ENCODE results near the gene DCAF10.
"Not testable (repeated sequence)": the region's sequence is repeated elsewhere in the genome, so short reads cannot be mapped to it uniquely, and the experiment has no call there.

The DCAF10 gene, protein sequence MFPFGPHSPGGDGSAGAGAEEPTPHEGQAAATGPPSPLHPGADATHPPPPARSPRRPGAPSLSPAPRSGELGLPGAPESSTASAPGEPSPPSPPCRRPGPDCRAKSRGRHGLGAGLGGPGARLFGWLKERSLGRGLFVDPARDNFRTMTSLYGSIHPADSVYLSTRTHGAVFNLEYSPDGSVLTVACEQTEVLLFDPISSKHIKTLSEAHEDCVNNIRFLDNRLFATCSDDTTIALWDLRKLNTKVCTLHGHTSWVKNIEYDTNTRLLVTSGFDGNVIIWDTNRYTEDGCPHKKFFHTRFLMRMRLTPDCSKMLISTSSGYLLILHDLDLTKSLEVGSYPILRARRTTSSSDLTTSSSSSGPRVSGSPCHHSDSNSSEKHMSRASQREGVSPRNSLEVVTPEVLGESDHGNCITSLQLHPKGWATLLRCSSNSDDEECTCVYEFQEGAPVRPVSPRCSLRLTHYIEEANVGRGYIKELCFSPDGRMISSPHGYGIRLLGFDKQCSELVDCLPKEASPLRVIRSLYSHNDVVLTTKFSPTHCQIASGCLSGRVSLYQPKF

DNA sequence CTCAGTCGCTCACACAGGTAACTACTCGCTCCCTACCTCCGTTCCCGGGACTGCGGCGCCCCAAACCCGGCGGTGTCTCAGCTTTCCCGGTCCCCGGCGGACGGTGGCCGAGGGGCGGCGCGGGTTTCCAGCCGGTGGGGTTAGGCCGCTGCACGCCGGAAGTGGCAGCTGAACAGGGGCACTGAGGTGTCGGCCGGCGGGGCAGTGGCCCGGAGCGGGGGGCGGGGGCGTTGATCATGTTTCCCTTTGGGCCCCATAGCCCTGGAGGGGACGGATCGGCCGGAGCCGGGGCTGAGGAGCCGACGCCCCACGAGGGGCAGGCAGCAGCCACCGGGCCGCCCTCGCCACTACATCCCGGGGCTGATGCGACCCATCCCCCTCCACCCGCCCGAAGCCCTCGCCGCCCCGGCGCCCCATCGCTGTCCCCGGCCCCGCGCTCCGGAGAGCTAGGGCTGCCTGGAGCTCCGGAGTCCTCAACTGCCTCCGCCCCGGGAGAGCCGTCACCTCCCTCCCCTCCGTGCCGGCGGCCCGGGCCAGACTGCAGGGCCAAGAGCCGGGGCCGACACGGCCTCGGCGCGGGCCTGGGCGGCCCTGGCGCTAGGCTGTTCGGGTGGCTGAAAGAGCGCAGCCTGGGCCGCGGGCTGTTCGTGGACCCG, at the start of gene DCAF10:
DCAF10 (plus strand) TSS at position 167 of the 656 bp plus-strand sequence; CDS start at position 237, 70 bp downstream.
- peak; percentile 67 for DNase-seq

DNA sequence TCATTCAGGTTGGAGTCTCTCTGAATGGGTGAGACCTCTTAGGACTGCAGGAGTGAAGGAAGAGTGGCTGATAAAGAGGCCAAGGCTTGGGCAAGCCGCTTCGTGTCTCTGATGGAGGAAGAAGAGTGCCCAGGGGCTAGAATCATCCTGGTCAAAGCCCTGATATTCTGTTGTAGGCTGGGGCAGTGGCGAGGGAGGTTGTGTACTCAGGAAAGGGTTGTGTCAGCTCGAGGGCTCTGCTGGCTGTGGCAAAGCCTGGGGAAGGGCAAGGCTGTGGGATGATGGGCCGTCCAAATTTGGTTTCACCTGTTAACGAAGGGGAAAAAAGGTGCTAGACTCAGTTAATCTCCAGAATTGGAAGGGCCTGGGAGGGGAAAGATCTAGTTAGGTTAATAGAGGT, 49.4 kb upstream of the DCAF10 start:
- no peak for DNase-seq

DNA sequence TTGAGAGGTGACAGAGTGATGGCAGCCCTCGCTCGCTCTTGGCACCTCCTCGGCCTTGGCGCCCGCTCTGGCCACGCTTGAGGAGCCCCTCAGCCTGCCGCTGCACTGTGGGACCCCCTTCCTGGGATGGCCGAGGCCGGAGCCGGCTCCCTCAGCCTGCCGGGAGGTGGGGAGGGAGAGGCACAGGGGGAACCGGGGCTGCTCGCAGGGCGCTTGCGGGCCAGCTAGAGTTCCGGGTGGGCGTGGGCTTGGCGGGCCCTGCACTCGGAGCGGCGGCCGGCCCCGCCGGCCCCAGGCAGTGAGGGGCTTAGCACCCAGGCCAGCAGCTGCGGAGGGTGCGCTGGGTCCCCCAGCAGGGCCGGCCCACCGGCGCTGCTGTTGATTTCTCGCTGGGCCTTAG, 48.9 kb upstream of the DCAF10 start:
- not testable (repeated sequence) for DNase-seq

DNA sequence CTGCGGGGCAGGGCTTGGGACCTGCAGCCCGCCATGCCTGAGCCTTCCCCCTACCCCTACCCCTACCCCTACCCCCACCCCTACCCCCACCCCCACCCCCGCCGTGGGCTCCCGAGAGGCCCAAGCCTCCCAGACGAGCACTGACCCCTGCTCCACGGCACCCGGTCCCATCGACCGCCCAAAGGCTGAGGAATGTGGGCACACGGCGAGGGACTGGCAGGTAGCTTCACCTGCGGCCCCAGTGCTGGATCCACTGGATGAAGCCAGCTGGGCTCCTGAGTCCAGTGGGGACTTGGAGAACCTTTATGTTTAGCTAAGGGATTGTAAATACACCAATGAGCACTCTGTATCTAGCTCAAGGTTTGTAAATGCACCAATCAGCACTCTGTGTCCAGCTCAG, 48.5 kb upstream of the DCAF10 start:
- not testable (repeated sequence) for DNase-seq

DNA sequence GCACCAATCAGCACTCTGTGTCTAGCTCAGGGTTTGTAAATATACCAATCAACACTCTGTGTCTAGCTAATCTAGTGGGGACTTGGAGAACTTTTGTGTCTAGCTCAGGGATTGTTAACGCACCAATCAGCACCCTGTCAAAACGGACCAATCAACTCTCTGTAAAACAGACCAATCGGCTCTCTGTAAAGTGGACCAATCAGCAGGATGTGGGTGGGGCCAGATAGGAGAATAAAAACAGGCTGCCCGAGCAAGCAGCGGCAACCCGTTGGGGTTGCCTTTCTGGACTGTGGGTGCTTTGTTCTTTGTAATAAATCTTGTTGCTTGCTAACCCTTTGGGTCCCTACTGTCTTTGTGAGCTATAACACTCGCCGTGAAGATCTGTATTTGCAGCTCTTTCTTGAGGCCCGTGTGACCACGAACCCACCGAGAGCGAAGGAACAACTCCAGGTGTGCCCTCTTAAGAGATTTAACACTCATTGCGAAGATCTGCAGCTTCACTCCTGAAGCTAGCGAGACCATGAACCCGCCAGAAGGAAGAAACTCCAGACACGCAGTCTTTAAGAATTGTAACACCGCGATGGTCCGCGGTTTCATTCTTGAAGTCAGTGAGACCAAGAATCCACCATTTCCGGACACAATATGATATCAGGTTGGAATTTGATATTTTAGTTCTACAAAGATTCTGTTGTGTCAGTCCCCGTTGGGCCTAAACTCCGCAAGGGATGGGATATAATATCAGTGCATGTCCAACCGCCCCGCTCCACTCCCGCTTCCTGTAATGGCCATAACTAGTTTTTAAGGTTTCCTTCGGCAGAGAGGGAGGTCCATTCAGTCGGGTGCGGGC, 47.7 kb upstream of the DCAF10 start:
- no peak for DNase-seq

DNA sequence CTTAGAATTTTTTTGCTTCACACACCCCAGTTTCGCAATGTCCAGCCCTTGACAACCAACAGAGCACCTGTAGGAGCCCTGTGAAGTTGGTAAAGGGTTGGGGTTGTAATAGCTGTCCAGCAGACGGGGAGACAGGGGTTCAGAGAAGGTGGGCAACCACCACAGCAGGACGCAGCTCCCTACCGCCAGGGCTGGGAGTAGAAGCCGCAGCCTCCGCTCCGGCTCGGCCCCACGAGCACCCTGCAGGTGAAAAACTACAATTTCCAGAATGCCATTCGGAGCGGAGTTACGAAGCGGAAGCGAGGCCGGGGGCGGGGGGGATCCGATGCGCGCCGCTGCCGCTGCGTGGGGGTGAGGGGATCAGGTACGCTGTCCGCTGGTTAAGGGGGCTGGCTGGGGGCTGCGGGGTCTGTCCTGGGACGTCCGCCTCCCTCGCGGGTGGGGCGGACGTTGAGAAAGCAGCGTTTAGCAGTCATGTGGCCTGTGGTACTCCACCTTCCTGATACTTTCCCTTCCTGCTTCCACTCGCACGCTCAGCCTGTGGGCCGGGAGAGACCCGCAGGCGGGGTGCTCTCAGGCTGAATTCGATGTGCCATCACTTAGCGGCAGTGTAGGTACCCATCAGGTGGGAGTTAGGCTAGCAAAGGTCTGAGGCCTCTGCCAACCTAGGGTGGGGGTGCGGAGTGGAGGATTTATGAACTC, 47.0 kb upstream of the DCAF10 start, which contains the start of gene TRMT10B:
TRMT10B (plus strand) TSS at position 317 of the 702 bp plus-strand sequence. CDS start 8,127 bp downstream, outside the sequence.
- DNase-seq = peak; percentile 19

DNA sequence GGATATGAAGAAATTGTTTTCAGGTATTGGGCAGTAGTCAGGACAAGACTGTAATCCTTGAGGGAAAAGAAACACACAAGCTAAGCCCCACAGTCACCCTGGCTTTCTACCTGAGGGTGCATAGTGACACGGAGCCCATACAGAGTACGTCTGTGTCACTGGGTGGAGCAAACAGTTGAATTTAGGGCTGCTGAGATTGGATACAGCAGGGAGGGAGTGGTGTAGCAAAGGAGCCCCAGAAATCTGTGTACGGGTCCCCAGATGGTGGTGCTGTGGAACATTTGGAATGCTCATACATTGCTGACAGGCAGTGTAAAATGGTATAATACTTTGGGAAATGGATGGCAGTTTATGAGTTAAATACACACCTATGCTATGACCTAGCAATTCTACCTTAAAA, 41.9 kb upstream of the DCAF10 start:
- DNase-seq = no peak

DNA sequence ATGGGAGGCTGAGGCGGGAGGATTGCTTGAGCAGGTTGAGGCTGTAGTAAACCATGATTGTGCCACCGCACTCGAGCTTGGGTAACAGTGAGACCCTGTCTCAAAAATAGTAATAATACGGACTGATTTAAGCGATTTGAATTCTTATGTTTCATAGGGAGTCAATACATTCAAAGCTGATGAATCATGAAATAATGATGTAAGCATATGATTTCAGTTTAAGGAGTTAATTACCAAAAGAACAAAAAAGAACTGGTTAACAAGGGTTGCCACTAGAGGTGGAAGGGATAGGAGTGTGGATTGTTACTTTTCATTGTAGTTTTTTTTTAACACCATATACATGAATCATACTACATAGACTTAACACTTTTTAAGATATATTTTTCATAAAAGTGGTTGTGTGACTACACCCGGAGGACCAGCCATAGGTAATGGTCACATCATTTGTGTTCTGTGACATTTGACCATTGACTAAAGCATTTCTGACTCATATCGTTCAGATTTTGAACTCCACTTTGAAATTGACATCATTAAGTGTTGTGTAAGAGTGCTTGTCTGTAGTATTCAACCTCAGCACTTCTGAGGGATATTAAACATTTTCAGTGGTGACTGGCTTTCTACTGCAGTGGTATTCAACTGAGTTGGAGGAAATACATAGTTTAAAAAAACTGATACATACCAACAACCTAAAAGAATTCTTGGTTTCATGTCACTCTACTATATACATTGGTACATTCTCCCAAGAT, 40.0 kb upstream of the DCAF10 start:
- no peak for DNase-seq

DNA sequence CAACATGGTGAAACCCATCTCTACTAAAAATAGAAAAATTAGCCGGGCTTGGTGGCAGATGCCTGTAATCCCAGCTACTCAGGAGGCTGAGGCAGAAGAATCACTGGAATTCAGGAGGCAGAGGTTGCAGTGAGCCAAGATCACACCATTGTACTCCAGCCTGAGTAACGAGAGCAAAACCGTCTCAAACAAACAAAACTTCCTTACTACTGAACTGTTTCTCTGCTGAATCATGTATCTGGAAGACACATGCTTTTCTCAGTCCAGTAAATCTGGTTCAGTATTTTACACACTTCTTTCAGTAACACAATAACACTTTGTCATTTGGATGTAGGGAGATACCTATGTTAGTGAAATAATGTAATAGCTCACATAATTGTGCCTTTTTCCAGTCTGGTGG, 39.1 kb upstream of the DCAF10 start:
- DNase-seq = no peak

DNA sequence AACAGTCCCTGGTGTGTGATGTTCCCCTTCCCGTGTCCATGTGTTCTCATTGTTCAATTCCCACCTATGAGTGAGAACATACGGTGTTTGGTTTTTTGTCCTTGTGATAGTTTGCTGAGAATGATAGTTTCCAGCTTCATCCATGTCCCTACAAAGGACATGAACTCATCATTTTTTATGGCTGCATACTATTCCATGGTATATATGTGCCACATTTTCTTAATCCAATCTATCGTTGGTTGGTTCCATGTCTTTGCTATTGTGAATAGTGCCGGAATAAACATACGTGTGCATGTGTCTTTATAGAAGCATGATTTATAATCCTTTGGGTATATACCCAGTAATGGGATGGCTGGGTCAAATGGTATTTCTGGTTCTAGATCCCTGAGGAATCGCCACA, 35.3 kb upstream of the DCAF10 start:
- not testable (repeated sequence) for DNase-seq

DNA sequence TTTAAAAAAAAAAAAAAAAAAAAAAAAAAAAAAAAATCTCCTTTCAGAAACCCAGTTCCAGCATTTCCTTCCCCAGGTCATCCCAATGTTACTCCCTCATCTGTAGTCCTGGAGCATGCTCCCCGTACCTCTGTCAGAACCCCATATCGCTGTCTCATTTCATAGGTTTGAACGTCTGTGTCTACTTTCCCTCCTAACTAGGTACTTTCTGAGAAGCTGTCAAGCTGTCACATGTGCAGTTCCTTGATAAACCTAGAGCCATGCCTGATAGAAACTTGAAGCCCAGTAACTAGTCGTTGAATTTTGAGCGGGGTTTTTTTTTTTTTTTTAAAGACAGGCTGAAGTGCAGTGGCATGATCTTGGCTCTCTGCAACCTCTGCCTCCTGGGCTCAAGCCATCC, 31.3 kb upstream of the DCAF10 start:
- no peak for DNase-seq

DNA sequence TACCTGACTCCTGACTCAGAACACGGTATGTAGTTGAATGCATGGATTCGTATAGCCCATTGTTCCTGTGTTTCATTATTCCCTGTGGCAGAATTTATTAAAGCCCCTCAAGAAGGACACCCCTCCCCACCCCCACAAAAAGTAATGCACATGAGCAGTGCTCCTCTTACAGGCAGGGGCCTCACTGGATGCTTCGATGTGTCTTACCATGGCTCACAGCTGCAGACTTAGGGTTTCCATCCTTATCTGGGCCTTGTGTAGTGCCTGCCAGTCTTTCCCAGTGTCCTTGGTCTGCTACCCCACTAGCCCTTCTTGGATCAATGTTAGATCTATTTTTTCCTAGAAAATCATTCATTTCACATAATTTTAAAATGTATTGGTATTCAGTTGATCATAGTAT, 30.6 kb upstream of the DCAF10 start:
- DNase-seq = no peak

DNA sequence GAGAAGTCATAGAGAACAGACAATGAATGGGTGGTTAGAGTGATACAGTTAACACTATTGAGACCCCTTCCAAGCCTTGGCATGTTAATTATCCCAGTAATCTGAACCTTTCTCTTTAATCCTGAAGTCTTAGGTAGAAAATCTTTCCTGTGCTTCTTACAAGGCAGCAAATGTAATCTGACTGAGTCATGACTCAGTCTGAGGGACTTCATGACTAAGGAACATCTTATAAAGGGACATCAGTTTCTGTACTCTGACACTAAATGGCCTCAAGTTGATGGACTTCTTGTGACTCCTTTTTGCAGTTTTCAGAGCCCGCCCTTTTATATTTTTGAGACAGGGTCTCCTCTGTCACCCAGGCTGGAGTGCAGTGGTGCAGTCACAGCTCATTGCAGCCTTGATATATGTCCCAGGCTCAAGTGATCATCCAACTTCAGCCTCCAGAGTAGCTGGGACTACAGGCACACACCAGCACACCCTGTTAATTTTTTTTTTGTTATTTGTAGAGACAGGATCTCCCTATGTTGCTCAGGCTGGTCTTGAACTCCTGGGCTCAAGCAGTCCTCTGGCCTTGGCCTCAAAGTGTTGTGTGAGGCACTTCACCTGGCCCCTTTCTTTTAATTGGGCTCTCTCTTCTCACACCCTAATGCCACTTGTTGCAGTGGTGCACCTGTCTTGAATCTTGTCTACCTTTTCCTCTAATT, 25.2 kb upstream of the DCAF10 start:
- DNase-seq = no peak

DNA sequence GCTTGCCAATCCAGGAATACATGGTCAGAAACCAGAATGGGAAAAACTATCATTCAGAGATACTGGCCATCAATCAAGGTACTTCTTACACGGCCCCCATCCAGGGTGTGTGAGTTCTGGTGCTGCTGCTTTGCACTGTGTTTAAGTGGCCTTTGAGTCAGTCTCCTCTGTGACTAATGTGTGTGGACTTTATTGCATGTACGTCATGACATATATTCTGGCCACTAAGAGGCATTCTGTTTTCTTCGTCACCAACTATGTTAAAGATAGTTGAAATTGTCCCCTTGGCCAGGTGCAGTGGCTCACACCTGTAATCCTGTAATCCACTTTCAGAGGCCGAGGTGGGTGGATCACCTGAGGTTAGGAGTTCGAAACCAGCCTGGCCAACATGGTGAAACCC, 24.3 kb upstream of the DCAF10 start:
- DNase-seq = no peak

DNA sequence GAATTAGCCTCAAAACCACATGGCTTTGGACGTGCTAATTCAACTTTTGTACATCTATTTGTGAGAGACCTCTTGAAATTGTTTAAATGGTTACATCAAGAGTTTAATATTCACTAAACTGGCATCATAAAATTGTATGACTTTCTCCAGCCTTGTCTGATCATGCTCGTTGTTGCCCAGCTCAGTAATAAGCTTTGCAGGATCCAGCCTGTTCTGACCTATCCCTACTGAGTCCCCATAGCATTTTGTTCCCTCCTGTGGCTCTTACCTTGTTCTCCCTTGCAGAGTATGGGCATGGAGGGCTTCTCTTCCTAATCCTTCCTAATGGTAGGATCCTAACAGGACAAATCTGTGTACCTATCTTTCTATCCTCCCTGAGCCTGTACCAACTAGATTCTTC, 22.1 kb upstream of the DCAF10 start:
- no peak for DNase-seq

DNA sequence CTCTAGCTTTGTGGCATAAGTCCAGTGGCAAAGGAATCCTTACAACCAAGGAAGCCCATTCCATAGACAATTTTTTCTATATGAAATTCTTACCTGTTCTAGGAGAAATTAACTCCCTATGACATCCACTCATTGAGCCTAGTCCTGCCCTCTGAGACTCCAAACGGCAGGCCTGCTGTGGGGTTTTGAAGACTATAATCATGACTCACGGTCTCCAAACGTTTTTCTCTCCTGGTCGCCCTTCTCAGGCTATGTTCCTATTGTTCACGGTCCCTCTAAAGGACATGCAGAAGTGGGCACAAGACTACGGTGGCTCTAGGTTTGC, 16.3 kb upstream of the DCAF10 start:
- DNase-seq = no peak

DNA sequence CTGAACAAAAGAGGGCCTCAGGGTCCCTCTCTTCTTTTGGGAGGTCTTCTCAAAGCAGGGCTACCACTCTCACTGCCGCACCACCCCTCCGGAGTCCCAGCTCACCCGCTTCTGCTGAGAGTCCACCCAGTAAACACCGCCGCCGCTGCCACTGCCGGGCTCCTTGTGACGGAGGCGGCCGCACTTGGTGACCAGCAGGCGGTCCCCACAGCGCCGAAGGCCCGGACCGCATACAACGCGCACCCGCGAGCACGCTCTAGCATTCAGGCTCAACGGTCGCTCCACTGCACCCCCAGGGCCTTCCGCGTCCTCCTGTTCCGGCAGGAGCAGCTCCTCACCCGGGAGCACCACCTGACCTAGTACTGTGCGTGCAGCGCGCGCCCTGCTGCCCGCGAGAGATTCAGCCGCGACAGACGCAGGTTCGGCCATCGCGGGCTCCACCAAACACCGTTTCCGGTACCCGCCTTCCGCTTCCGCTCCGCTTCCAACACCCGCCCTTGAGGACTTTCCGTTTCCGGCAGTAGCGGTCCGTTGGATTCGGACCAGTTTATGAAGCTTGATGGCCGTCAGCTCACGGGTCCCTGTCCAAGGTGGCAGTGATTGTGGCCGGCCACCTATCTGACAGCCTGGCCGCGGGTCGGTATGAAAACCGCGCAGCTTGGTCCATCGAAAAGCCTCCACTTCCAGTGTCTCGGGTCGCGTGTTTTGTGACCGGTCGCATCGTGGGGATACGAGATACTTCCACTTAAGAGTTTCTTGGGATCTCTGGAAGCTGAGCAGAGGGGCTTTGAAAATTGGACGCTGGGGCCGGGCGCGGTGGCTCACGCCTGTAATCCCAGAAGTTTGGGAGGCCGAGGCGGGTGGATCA, 15.7 kb upstream of the DCAF10 start, which contains the start of gene EXOSC3:
EXOSC3 (minus strand) TSS at position 449 of the 868 bp plus-strand sequence; CDS start at position 429, 20 bp downstream.
- peak; percentile 79 for DNase-seq

DNA sequence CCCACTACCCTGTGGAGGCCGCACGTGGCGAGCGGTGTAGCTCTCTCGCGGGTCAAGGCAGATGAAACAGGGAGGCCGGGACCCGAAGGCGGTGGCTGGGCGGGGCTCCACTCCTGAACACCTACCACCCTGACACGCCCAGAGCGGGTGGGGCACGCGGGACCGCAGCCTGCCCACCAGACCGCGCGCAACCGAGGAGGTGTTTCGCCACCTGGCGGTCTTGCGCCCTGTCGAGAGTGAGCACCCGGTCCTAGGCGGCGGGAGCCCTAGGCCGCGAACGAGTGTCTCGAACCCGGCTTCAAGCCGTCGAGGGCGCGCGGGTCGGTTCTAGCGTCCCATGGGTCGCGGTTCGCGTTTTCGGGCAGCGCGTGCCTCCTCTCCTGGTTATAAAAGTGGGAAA, 13.5 kb upstream of the DCAF10 start:
- DNase-seq = no peak

DNA sequence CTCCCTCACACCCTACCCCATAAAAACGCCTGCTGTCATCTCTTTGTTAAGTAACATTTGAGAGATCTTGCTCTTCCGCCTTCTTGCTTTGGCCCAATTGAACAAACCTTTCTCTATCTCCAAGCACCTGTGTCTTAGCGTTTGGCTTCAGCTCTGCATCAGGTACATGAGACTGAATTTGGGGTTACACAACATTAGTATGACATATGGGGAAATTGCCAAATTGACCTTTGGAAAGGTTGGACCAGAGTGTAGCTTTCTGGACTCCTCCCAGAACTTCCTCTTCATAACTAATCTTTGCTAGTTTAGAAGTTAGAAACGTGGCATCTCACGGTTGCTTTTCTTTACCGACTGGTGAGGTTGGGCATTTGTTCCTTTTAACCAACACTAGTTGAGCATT, 12.3 kb upstream of the DCAF10 start:
- DNase-seq = no peak

DNA sequence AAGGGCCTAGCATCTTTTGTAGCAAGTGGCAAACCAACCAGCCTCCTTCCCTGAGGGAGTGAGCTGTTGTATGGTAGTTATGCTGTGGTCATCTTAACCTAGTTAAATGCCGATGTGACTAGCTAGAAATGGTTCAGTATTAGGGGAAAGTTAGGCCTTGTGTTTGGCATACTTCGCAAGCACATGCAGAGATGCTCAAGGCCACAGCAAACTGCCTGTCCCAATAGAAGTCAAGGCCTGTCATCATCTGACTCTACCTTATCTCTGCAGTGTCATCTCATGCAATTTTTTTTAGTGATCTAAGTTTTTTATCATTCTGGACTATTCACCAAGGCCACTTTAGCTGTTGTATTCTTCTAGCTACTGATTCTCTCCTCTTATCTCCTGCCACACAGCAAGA, 10.5 kb upstream of the DCAF10 start:
- no peak for DNase-seq

All from DMS153 (cell line).